NCI-H446 (cell line): ENCODE results near the gene PPP6R2.

Source experiments
- DNase-seq, 2 experiments: peaks; one replicate each; lab custom pipeline; 2025; lab: John Stamatoyannopoulos, UW

The PPP6R2 gene

GRCh38 chr22:50305923-50306566 lies 37.1 kb upstream of the PPP6R2 start:
- DNase-seq: peak; percentile 80 to 95

GRCh38 chr22:50306753-50307749 lies 36.1 kb upstream of the PPP6R2 start, which contains the start of gene PLXNB2:
PLXNB2 (minus strand) TSS chr22:50307646; CDS start chr22:50290584, 17,062 bp downstream.
- DNase-seq: peak; percentile 17 to 79

GRCh38 chr22:50307890-50308596 lies 35.1 kb upstream of the PPP6R2 start:
- DNase-seq: no peak

- DNase-seq: no peak
Observed at GRCh38 chr22:50308597-50308935, 34.6 kb upstream of the PPP6R2 start.

GRCh38 chr22:50308986-50309600 lies 34.0 kb upstream of the PPP6R2 start:
- DNase-seq: no peak

- no peak for DNase-seq
Observed at GRCh38 chr22:50309601-50309991, 33.5 kb upstream of the PPP6R2 start.

- DNase-seq: no peak
Observed at GRCh38 chr22:50310031-50310722, 33.0 kb upstream of the PPP6R2 start.

- no peak for DNase-seq
Observed at GRCh38 chr22:50310949-50311444, 32.1 kb upstream of the PPP6R2 start.

GRCh38 chr22:50311606-50312351 lies 31.3 kb upstream of the PPP6R2 start:
- DNase-seq: peak in 1 of 2 experiments; percentile 23

GRCh38 chr22:50312371-50312770 lies 30.8 kb upstream of the PPP6R2 start:
- no peak for DNase-seq

GRCh38 chr22:50313021-50313420 lies 30.1 kb upstream of the PPP6R2 start:
- no peak for DNase-seq

GRCh38 chr22:50313600-50313999 lies 29.5 kb upstream of the PPP6R2 start:
- no peak for DNase-seq

- DNase-seq: no peak
Observed at GRCh38 chr22:50314081-50314454, 29.1 kb upstream of the PPP6R2 start.

- no peak for DNase-seq
Observed at GRCh38 chr22:50314455-50315288, 28.5 kb upstream of the PPP6R2 start.

- no peak for DNase-seq
Observed at GRCh38 chr22:50315289-50316113, 27.6 kb upstream of the PPP6R2 start.

GRCh38 chr22:50316114-50317065 lies 26.7 kb upstream of the PPP6R2 start:
- DNase-seq: no peak

- no peak for DNase-seq
Observed at GRCh38 chr22:50317178-50317577, 25.9 kb upstream of the PPP6R2 start.

- DNase-seq: no peak
Observed at GRCh38 chr22:50317674-50318073, 25.5 kb upstream of the PPP6R2 start.
